ENCODE data around the gene FCER2.

DNA sequence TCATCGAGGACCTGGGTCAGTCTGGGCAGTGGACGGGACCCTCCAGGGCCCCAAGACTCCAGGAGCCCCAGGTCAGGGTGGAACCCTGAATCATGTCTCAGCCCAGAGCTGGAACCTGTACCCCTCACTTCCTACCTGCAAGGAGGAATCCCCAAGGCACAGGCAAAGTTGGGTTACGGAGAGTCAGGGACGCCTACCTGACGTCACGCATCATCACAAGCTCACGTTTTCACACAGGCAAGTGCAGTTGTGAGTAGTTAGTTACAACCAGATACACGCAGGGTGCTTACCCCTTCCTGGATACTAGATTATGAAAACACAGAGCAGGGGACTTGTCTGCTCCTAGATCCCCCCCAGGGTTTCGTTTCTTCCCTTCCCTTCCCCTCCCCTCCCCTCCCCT is 31.1 kb downstream of the FCER2 start:
- TF ChIP-seq, protein P1, sequence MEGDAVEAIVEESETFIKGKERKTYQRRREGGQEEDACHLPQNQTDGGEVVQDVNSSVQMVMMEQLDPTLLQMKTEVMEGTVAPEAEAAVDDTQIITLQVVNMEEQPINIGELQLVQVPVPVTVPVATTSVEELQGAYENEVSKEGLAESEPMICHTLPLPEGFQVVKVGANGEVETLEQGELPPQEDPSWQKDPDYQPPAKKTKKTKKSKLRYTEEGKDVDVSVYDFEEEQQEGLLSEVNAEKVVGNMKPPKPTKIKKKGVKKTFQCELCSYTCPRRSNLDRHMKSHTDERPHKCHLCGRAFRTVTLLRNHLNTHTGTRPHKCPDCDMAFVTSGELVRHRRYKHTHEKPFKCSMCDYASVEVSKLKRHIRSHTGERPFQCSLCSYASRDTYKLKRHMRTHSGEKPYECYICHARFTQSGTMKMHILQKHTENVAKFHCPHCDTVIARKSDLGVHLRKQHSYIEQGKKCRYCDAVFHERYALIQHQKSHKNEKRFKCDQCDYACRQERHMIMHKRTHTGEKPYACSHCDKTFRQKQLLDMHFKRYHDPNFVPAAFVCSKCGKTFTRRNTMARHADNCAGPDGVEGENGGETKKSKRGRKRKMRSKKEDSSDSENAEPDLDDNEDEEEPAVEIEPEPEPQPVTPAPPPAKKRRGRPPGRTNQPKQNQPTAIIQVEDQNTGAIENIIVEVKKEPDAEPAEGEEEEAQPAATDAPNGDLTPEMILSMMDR (IDR thresholded peaks at IDR 0.05), result no peak
- TF ChIP-seq POLR2A (IDR thresholded peaks at IDR 0.05), result no peak
